ENCODE data around the gene GPT2.

DNA sequence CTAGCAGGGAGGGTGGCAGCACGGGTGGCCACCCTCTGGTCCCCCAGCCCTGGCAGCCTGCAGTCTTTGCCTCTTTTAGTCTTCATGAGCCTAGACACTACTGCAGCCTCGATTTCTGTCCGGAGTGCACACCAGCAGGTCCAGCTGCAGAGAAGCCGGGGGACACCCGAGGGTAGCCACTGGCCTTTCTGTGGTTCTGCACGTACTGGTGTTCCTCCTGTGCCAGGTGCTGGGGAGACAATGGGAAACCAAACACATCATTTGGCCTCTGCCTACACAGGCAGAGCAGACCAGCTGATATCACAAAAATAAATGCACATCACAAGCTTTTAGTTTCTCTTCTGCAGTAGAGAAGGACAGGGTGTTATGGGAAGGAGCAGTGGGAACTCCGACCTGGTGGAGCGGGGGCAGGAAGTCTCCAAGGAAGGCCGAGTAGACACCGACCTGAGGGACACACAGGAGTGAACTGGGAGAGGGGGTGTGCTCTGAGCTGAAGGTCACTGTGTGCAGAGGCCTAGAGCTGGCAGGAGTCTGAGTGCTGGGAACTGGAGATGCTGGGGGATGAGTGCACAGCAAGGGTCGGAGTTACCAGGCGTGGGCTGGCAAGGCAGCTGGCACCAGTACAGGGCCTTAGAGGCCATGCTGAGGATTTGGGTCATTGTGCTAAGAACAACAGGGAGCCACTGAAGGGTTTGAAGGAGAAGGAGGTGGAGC, 23.1 kb downstream of the GPT2 start:
- TF ChIP-seq, protein P1, sequence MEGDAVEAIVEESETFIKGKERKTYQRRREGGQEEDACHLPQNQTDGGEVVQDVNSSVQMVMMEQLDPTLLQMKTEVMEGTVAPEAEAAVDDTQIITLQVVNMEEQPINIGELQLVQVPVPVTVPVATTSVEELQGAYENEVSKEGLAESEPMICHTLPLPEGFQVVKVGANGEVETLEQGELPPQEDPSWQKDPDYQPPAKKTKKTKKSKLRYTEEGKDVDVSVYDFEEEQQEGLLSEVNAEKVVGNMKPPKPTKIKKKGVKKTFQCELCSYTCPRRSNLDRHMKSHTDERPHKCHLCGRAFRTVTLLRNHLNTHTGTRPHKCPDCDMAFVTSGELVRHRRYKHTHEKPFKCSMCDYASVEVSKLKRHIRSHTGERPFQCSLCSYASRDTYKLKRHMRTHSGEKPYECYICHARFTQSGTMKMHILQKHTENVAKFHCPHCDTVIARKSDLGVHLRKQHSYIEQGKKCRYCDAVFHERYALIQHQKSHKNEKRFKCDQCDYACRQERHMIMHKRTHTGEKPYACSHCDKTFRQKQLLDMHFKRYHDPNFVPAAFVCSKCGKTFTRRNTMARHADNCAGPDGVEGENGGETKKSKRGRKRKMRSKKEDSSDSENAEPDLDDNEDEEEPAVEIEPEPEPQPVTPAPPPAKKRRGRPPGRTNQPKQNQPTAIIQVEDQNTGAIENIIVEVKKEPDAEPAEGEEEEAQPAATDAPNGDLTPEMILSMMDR (conservative IDR thresholded peaks at IDR 0.05 in 1 of 2, IDR thresholded peaks at IDR 0.05 in 1 of 2; ENCODE audit: extremely low read depth in 1 of 2, insufficient read depth in 1 of 2, low read depth in 1 of 2, low read length in 2 of 2): no peak
- no peak for TF ChIP-seq EZH2 (IDR thresholded peaks at IDR 0.05; ENCODE audit: borderline replicate concordance, low read length)

Data from mammary epithelial cell (primary cell).